GM12892 (cell line): ENCODE results near the gene SLC39A12.

Experiments used
- POLR2A ChIP-seq: IDR thresholded peaks from 2 replicates; pipeline ENCODE4 v1.6.1; 2011; ENCODE audit warnings: low read depth, low read length, control low read depth
- POLR2AphosphoS5 ChIP-seq: IDR thresholded peaks from 2 replicates; pipeline ENCODE4 v1.6.1; 2011; ENCODE audit warnings: low read depth, low read length, control low read depth

DNA sequence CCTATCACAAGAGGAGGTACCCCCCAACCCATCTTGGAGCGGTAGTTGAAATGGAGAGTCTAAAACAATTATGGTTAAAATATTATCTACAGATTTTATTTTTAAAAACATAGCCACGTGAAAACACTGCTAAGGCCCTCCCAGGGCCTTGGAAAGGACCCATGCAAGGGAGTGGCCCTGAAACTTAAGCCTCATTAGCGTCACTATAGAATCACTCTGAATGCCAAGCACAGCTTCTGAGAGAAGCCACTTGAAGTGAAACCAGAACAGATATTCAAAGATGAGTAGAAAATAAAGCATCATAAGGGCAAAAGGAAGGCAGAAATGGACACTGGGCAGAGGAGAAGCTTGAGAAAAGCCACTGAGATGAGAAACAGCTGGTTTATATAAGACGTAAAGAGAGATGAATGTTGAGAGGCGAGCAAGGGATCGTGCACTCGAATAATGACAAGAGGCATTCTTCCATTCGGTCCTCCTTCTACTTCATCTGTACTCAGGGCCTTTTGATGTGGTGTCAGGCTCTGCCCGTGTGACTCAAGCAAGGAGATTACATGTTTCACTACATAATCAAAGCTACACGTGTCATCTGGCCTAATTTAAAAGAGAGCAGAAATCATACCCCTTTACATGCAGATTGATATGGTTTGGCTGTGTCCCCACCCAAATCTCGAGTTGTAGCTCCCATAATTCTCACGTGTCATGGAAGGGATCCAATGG is 33.4 kb upstream of the SLC39A12 start:
- TF ChIP-seq POLR2AphosphoS5 (no peak), POLR2A (no peak)
